ENCODE measurements around the gene GOSR2. TPM values are rescaled to one million over a fixed set of nuclear protein-coding genes. Genes with fewer than 3 reads are reported as not detected.

The GOSR2 gene
- total RNA-seq, 4 donors from 2014 or later = 45.9 to 88.3 (median 51.6) TPM

DNA sequence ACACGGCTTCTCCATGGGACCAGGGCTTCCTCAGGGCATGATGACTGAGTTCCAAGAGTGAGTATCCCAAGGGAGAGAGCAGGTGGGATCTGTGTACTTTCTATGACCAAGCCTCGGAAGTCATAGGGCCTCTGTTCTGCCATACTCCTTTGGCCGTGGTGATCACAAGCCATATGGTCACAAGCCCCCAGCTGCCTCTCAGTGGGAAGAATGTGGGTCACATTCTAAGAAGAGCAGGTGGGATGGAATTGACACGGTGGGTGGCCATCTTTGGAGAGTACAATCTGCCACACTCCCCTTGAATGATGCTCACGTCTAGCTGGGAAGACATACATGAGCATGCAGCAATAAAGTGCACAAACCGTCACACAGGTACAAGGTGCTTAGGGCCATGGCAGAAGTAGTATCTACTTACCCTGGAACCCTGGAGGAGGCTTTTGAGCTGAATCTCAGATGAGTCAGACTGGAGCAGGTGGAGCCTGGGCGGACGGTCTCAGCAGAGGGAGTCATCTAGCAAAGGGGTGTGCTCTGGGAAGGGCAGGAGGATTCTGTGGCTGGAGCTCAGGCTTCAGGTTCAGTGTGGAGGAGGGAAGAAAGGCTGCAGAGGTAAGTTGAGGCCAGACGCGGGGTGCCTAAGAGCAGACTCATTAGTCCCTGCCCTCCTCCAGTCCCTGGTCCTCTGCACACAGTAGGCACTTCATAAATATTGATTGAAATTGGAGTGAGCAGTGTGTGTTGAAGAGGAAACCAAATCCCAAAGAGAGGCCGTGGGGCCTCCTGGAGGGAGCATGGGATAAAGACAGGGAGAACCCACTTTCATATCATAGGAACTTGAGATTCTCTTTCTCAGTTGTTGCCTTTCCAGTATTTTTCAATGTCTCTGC lies 26.6 kb downstream of the GOSR2 start:
- no peak for TF ChIP-seq POLR2A (IDR thresholded peaks at IDR 0.05)
- TF ChIP-seq, protein P1, sequence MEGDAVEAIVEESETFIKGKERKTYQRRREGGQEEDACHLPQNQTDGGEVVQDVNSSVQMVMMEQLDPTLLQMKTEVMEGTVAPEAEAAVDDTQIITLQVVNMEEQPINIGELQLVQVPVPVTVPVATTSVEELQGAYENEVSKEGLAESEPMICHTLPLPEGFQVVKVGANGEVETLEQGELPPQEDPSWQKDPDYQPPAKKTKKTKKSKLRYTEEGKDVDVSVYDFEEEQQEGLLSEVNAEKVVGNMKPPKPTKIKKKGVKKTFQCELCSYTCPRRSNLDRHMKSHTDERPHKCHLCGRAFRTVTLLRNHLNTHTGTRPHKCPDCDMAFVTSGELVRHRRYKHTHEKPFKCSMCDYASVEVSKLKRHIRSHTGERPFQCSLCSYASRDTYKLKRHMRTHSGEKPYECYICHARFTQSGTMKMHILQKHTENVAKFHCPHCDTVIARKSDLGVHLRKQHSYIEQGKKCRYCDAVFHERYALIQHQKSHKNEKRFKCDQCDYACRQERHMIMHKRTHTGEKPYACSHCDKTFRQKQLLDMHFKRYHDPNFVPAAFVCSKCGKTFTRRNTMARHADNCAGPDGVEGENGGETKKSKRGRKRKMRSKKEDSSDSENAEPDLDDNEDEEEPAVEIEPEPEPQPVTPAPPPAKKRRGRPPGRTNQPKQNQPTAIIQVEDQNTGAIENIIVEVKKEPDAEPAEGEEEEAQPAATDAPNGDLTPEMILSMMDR (IDR thresholded peaks at IDR 0.05) = no peak
- intact Hi-C loops (cut with DNase I) = no loop called here

DNA sequence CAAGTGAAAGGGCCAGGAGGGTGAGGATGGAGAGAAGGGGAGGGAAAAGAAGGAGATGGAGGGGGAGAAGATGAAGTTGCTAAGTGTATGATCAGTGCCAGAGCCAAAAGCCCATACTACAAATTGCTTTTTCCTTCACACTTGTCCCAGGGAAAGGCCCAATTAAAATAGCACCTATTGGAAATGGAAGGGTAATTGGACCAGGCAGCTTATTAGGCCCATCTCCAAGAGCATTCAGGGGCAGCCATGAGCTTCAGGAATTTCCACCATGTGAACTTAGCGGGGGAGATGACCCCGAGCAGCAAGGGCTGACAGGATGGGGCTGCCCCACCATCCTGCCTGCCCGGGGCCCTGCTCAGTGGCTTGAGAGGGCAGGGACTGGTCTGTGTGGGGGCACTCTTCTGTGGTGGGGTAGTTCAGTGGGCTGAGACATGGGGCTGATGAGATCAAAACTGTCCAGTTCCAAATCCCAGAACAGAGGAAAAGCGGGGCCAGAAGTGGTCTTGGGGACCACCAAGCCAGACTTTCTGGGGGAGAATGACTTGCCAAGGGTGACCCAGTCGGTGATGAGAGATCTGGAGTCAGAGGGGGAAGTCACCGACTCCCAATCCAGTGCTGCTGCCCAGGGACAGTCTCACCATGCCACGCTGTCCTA lies 27.5 kb downstream of the GOSR2 start:
- Histone ChIP-seq H3K27me3 (no peaks in the 10 kb centered on the region), H3K4me3 (replicated peaks in 1 of 3) (no peak overlapping the region), H3K27ac (no peak overlapping the region), H3K4me1 (no peaks in the 10 kb centered on the region), H3K9me3 (no peaks in the 10 kb centered on the region), H3K36me3 (no peaks in the 10 kb centered on the region)
- TF ChIP-seq, protein P1 (IDR thresholded peaks at IDR 0.05) = no peak
- TF ChIP-seq POLR2A (IDR thresholded peaks at IDR 0.05) = no peak
- DNase-seq = no peak
- intact Hi-C loops (cut with DNase I) = no loop called here
- 73 to 85% methylated on average over 4 to 7 of the region's 7 CpGs for WGBS, 2 donors

More for the DNA sequence above, 26.6 kb downstream of the GOSR2 start:
- H3K4me1 ChIP-seq = no peaks in the 10 kb centered on the region
- 81 to 82% methylated on average over 11 of the region's 11 CpGs for WGBS, 2 donors
- H3K27ac ChIP-seq = no peak overlapping the region
- no peak overlapping the region for H3K4me3 ChIP-seq (replicated peaks in 1 of 3)
- H3K36me3 ChIP-seq = no peaks in the 10 kb centered on the region
- H3K27me3 ChIP-seq = no peaks in the 10 kb centered on the region
- no peak for DNase-seq
- H3K9me3 ChIP-seq = no peaks in the 10 kb centered on the region

GRCh38 chr17:46950997-46951621 lies 28.1 kb downstream of the GOSR2 start:
- no peak for DNase-seq
- H3K27ac ChIP-seq = no peak overlapping the region
- intact Hi-C loops (cut with DNase I) = no loop called here

DNA sequence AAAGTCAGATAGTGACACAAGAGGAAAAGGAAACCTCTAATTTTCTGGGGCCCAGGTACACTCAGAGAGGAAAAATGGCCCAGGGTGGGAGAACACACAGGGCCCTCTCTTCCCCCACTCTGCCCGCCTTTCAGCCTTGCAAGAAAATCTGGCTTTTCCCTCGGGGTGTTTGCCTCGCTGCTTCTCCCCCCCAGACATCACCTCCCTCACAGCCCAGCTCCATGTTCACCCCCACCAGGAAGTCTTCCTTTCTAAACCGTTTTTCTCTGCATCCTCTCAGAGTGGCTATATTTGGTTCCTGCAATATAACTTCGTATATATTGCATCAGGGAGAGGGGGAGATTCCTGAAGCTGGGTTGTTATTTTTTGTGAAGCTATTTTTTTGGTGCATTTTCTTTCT lies 28.7 kb downstream of the GOSR2 start:
- no peak overlapping the region for H3K27ac ChIP-seq
- DNase-seq = no peak
- TF ChIP-seq POLR2A (IDR thresholded peaks at IDR 0.05) = no peak
- TF ChIP-seq, protein P1 (IDR thresholded peaks at IDR 0.05) = no peak
- H3K4me1 ChIP-seq = no peaks in the 10 kb centered on the region
- 24 to 31% methylated on average over 5 of the region's 5 CpGs for WGBS, 2 donors
- no peaks in the 10 kb centered on the region for H3K9me3 ChIP-seq
- intact Hi-C loops (cut with DNase I) = no loop called here
- H3K4me3 ChIP-seq (replicated peaks in 1 of 3) = no peak overlapping the region
- no peaks in the 10 kb centered on the region for H3K36me3 ChIP-seq
- no peaks in the 10 kb centered on the region for H3K27me3 ChIP-seq

More at GRCh38 chr17:46950997-46951621, 28.1 kb downstream of the GOSR2 start:
- no peaks in the 10 kb centered on the region for H3K36me3 ChIP-seq
- H3K9me3 ChIP-seq = no peaks in the 10 kb centered on the region
- TF ChIP-seq POLR2A (IDR thresholded peaks at IDR 0.05) = no peak
- TF ChIP-seq, protein P1 (IDR thresholded peaks at IDR 0.05) = no peak
- H3K4me3 ChIP-seq (replicated peaks in 1 of 3) = no peak overlapping the region
- H3K27me3 ChIP-seq = no peaks in the 10 kb centered on the region
- H3K4me1 ChIP-seq = no peaks in the 10 kb centered on the region
- 53 to 67% methylated on average over 13 to 14 of the region's 16 CpGs for WGBS, 2 donors
